ENCODE results near the gene DLGAP1.

Gene DLGAP1

DNA sequence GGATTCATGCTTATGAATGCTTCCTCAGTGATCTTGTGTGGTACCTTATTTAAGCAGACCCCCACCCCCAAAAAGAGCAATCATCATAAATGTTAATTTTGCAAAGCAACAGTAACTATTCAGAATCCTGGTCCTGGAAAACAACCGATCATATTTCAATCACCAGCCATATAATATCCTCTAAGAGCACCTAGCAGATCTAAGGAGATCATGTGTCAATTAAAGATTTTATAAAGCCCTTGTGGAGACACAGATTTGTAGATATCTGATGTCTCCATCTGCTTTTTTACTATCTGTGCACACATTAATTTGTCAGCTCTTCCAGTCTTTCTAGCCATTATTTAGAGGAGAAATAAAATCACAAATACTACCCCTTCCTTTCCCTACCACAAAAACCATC is 581.4 kb downstream of the DLGAP1 start:
- peak overlapping the region; percentile 54 for H3K4me3 Mint-ChIP-seq
- H3K9me3 Mint-ChIP-seq = peaks cover 2% of the 10 kb centered on the region
- H3K27ac Mint-ChIP-seq = no peak overlapping the region
- TF ChIP-seq, protein P1, sequence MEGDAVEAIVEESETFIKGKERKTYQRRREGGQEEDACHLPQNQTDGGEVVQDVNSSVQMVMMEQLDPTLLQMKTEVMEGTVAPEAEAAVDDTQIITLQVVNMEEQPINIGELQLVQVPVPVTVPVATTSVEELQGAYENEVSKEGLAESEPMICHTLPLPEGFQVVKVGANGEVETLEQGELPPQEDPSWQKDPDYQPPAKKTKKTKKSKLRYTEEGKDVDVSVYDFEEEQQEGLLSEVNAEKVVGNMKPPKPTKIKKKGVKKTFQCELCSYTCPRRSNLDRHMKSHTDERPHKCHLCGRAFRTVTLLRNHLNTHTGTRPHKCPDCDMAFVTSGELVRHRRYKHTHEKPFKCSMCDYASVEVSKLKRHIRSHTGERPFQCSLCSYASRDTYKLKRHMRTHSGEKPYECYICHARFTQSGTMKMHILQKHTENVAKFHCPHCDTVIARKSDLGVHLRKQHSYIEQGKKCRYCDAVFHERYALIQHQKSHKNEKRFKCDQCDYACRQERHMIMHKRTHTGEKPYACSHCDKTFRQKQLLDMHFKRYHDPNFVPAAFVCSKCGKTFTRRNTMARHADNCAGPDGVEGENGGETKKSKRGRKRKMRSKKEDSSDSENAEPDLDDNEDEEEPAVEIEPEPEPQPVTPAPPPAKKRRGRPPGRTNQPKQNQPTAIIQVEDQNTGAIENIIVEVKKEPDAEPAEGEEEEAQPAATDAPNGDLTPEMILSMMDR (IDR thresholded peaks at IDR 0.05) = no peak
- H3K36me3 Mint-ChIP-seq (ENCODE audit: low read depth) = peaks cover 3% of the 10 kb centered on the region
- DNase-seq = no peak
- H3K27me3 Mint-ChIP-seq (ENCODE audit: low read depth, poor library complexity) = peaks cover 13% of the 10 kb centered on the region
- H3K4me1 Mint-ChIP-seq = peaks cover 47% of the 10 kb centered on the region

GRCh38 chr18:3873211-3873610 is 581.9 kb downstream of the DLGAP1 start:
- no peak for DNase-seq
- TF ChIP-seq, protein P1 (IDR thresholded peaks at IDR 0.05) = no peak
- Mint-ChIP-seq H3K4me1 (peaks cover 47% of the 10 kb centered on the region), H3K9me3 (no peaks in the 10 kb centered on the region), H3K36me3 (ENCODE audit: low read depth) (no peaks in the 10 kb centered on the region), H3K4me3 (peak overlapping the region; percentile 10), H3K27me3 (ENCODE audit: low read depth, poor library complexity) (peaks cover 13% of the 10 kb centered on the region), H3K27ac (no peak overlapping the region)

DNA sequence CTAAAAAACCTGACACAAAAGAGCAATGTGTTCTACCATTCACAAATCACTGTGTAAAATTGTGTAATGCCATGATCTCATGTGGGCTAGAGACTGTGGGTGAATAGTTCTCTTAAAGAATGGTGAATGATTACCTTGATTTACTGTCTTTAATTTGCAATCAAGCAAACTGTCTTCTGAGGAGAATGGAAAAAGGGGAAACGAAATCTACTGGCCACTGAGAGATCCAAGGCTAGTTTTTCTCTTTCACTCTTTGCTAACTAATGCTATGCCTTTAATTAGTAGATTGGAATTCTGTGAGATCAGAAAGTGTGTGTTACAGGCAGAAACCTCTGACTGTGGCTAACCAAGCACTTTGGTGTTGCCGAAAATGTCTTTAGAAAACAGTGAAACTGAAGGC is 582.5 kb downstream of the DLGAP1 start:
- TF ChIP-seq, protein P1 (IDR thresholded peaks at IDR 0.05) = no peak
- Mint-ChIP-seq H3K9me3 (no peaks in the 10 kb centered on the region), H3K27ac (no peak overlapping the region), H3K27me3 (ENCODE audit: low read depth, poor library complexity) (peaks cover 13% of the 10 kb centered on the region), H3K4me1 (peaks cover 47% of the 10 kb centered on the region), H3K4me3 (no peak overlapping the region), H3K36me3 (ENCODE audit: low read depth) (no peaks in the 10 kb centered on the region)
- no peak for DNase-seq

DNA sequence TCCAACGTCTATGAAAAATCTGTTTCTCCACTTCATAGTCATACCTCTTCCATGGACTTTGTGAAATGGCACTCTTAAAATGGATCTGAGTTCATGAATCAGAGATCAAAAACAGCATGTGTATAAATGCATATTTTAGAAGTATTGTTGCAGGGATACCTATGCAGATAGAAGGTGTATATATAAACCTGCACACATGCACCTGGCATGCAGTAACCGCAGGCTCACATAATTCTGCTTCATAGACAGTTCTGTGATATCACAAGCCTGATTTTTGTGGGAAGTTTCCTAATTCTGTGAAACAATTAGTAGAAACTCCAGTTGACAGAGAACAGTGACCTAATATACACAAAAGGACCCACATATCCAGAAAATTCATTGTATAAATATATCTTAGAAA is 583.4 kb downstream of the DLGAP1 start:
- no peak for DNase-seq
- TF ChIP-seq, protein P1 (IDR thresholded peaks at IDR 0.05) = no peak
- Mint-ChIP-seq H3K4me1 (peaks cover 57% of the 10 kb centered on the region), H3K27me3 (ENCODE audit: low read depth, poor library complexity) (peaks cover 13% of the 10 kb centered on the region), H3K36me3 (ENCODE audit: low read depth) (no peaks in the 10 kb centered on the region), H3K4me3 (no peak overlapping the region), H3K27ac (no peak overlapping the region), H3K9me3 (no peaks in the 10 kb centered on the region)

DNA sequence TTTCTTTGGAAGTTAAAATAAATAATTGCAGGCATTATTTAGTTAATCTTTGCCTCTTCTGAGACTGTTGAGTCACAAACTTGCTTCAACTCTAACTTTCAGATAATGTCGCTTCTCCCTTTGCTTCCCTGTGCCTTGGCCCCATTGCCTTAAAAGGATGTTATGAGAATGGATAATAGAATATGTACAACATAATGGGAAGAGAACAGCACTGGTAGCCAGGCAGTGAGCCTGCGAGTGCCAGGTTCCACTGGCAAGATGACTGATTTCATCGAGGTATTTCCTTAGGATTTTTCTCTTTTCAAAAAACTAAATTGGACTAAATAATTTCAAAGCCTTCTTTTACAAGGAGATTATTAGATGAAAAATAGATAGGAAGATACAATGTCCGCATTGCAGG is 584.2 kb downstream of the DLGAP1 start:
- no peaks in the 10 kb centered on the region for H3K9me3 Mint-ChIP-seq
- peaks cover 61% of the 10 kb centered on the region for H3K4me1 Mint-ChIP-seq
- H3K4me3 Mint-ChIP-seq = no peak overlapping the region
- H3K27ac Mint-ChIP-seq = no peak overlapping the region
- no peaks in the 10 kb centered on the region for H3K36me3 Mint-ChIP-seq (ENCODE audit: low read depth)
- TF ChIP-seq, protein P1 (IDR thresholded peaks at IDR 0.05) = no peak
- DNase-seq = no peak
- H3K27me3 Mint-ChIP-seq (ENCODE audit: low read depth, poor library complexity) = peaks cover 13% of the 10 kb centered on the region

GRCh38 chr18:3869848-3870247 is 585.3 kb downstream of the DLGAP1 start:
- no peak overlapping the region for H3K27ac Mint-ChIP-seq
- no peak overlapping the region for H3K4me3 Mint-ChIP-seq
- TF ChIP-seq, protein P1 (IDR thresholded peaks at IDR 0.05) = peak; percentile 53
- peaks cover 61% of the 10 kb centered on the region for H3K4me1 Mint-ChIP-seq
- DNase-seq = no peak
- H3K27me3 Mint-ChIP-seq (ENCODE audit: low read depth, poor library complexity) = peaks cover 13% of the 10 kb centered on the region
- H3K9me3 Mint-ChIP-seq = no peaks in the 10 kb centered on the region
- H3K36me3 Mint-ChIP-seq (ENCODE audit: low read depth) = no peaks in the 10 kb centered on the region

All from nephron progenitor cell (in vitro differentiated cells).